GM18505 (cell line): ENCODE measurements around the gene PHIP.
"Not testable (repeated sequence)": the region's sequence is repeated elsewhere in the genome, so short reads cannot be mapped to it uniquely, and the experiment has no call there.

ENCODE experiments used
- ATAC-seq: cut with Tn5 transposase; IDR thresholded peaks from one replicate; pipeline ENCODE4 v1.9.1; 2021; ENCODE audit not compliant: unreplicated experiment
- POLR2A ChIP-seq: IDR thresholded peaks from 4 replicates; pipeline ENCODE4 v1.6.1; 2011; ENCODE audit warnings: borderline replicate concordance; ENCODE audit not compliant: insufficient read depth, insufficient read length; ENCODE audit errors: extremely low read depth

PHIP gene

GRCh38 chr6:79078075-79078969 is at the start of gene PHIP:
Gene PHIP, minus strand, starts transcription at chr6:79078254. Its CDS starts 186 bp downstream, at chr6:79078068.
- TF ChIP-seq POLR2A = peak; percentile 73

GRCh38 chr6:79127660-79128059 is 49.6 kb upstream of the PHIP start:
- no peak for ATAC-seq
- no peak for TF ChIP-seq POLR2A

More at GRCh38 chr6:79078075-79078969, at the start of gene PHIP:
- ATAC-seq = peak; percentile 67

GRCh38 chr6:79119217-79119616 is 41.2 kb upstream of the PHIP start:
- TF ChIP-seq POLR2A = no peak
- no peak for ATAC-seq

GRCh38 chr6:79117752-79118151 is 39.7 kb upstream of the PHIP start:
- no peak for ATAC-seq
- TF ChIP-seq POLR2A = no peak

GRCh38 chr6:79115553-79116182 is 37.6 kb upstream of the PHIP start:
- TF ChIP-seq POLR2A = no peak
- ATAC-seq = no peak

GRCh38 chr6:79111549-79111948 is 33.5 kb upstream of the PHIP start:
- TF ChIP-seq POLR2A = no peak
- no peak for ATAC-seq

- no peak for ATAC-seq
- no peak for TF ChIP-seq POLR2A
Observed at GRCh38 chr6:79101164-79101563, 23.1 kb upstream of the PHIP start.

- ATAC-seq = no peak
- TF ChIP-seq POLR2A = no peak
Observed at GRCh38 chr6:79100304-79100703, 22.2 kb upstream of the PHIP start.

- TF ChIP-seq POLR2A = no peak
- no peak for ATAC-seq
Observed at GRCh38 chr6:79094938-79095337, 16.9 kb upstream of the PHIP start.

- not testable (repeated sequence) for ATAC-seq
Observed at GRCh38 chr6:79091801-79092200, 13.7 kb upstream of the PHIP start.

- ATAC-seq = no peak
- no peak for TF ChIP-seq POLR2A
Observed at GRCh38 chr6:79089552-79090404, 11.7 kb upstream of the PHIP start.

GRCh38 chr6:79084693-79085092 is 6.6 kb upstream of the PHIP start:
- ATAC-seq = no peak
- TF ChIP-seq POLR2A = no peak

- no peak for TF ChIP-seq POLR2A
- no peak for ATAC-seq
Observed at GRCh38 chr6:79082304-79082703, 4.2 kb upstream of the PHIP start.
